ENCODE data around the gene SUPT6H.
"Not testable (repeated sequence)": the region's sequence is repeated elsewhere in the genome, so short reads cannot be mapped to it uniquely, and the experiment has no call there.

The SUPT6H gene

DNA sequence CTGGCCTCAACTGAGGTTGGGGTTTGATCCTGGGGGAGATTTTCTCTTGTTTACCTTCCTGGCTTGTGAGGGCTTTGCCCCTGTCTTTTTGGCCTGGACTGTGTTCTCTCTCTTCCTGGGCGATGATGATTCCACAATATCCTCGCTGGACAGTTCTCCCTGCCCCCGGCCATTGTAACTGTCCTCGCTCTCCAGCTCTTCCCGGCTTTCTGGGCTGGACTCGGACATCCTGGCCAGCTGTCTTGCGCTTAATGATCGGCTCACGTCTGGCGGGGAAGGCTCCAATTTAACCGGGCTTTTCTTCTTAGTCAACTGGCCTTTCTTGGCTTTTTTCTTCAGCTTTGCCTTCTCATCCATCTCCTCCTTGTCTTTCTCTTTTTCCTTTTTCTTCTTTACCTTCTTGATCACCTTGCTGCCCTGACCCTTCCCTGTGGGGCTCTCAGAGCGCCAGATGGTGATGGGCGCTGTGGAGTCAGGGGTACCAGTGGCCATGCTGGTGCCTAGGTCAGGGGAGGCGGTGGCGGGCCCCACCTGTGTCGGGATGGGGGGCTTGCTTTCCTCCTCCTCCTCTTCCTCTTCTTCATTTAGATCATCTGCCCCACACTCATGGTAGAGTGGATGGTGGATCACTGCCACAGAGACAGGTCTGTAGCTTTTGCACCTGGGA lies 41.7 kb downstream of the SUPT6H start:
- FAIRE-seq, result no peak

DNA sequence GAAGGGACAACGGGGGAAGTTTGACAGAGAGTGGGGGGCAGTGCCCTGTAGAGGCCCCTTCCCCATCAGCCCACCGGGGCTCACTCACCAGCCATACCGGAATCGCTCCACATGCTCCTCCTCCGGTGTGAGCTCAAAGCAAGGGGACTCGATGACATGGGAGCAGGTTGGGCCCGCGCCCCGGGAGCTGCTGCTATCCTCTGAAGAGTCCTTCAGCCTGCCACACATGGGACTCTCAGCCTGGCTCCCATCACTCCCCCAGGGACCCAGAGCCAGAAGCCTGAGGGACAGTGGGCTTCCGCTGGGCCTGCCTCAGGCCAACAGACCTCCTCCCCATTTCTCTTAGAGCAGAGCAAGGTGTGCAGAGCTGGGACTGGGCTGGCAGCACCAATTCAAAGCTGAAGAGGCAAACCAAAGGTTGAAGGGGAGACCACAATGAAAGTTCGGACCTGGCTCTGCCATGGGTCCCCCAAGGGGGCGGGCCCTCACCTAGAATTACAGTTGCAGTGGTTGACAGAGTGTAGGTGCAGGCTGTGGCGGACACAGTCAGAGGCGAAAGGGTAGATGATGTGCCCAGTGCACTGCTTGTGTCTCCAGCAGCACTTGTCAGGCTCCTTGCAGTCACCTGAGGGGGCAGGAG lies 42.3 kb downstream of the SUPT6H start:
- no peak for FAIRE-seq

DNA sequence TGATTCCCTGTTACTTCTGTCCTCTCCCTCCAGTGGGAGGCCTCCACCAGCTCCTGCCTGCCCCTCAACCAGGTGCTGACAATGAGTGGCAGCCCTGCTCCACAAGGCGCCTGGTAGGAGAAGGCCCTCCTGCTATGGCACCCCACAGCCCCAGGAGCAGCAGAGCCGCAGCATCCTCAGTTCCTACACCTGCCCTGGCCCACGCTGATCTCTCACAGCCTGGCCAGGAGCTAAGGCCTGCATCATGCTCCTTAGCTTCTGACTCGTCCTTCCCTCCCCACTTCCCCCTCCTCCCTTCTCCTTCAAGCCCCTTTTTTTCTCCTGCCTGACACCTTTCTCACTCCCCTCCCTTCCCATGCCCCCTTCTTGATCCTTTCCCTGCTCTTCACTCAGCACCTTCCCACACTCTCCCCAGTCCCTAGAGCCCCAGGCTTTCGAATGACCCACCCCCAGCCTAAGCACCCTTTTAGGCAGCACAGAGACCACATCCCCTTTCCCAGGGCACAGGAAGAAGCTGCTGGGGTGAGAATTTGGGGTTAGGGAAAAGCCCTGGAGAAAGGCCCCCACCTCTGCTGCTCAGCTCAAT lies 43.2 kb downstream of the SUPT6H start:
- FAIRE-seq, result no peak

DNA sequence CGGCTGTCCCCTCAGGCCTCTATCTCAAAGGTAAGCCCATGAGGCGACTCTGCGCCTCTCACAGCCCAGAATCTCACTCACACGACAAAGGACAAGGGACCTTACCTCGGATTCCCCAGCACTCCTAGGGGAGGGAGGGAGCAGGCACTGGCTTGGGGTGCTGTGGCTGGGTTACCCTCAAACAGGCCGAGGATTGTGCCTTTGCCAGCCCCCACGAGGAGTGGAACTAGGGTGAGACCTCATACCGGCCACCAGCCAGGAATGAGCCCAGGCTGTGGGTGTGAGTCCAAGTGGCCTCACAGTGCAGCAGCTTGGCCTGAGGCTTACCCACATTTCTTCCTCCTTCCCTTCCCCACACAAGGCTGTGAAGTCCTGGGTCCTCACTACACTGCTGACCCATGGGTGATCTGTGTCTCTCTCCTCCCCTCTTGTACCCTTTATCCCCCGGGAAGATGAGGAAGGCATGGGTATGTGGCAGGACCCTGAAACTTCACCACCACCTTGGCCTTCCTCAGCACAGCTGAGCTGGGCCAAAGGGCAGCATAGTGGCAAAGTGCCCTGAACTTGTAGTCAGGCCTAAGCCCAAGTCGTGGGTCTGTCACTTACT lies 43.8 kb downstream of the SUPT6H start:
- FAIRE-seq, result no peak

DNA sequence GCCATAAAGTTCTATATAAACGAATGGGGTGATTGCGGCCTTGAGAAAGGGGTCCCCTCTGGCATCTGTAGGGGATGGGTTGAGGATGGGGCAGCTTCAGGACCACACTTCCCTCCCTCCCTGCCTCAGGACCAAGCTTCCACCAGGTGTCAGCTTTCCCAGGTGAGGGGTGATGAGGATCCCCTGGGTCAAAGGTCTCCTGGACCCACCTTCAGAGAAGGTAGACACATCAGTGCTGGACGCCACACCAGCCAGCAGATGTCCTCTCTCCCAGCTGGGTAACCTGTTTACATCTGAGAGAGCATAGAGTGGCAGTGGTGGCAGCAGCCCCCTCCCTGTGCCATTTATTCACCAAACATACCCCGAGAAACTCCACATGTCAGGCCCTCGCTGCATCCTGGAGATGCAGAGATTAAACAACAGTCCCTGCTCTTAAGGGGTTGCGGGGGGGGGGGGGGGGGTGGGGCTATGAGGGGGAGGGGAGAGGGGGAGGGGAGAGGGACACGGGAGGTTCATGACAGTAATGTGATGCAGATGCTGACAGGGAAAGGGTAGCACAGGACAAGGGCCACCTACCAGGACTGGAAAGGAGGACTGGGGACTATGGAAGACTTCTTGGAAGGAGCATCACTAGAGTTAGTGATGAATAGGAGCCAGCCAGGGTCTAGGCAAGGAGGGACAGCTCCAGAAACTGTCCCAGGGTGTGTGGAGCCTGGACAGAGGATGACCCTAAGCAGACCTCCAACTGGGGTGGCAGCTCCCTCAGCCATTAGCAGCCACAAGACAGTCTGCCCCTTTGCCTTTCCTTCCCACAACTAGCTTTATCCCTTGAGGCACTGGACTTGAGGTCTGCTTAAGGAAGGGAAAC lies 44.7 kb downstream of the SUPT6H start:
- no peak for FAIRE-seq

DNA sequence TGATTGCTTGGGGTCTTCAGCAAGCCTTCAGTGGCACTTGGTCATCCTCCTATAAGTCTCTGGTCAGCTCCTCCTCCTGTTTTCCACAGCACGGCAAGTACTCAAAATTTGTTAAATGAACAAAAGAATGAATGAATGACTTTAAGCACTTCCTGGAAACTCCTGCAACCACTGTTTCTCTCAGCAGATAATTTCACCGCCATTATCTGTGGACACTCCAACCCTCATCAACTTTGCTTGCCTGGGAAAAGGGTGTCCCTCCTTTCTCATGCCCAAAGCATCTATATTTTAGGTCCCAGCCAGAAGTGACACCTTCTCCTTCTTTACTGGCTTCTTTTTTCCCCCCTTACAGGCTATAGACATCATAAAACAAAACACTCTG lies 45.3 kb downstream of the SUPT6H start:
- FAIRE-seq, result no peak

DNA sequence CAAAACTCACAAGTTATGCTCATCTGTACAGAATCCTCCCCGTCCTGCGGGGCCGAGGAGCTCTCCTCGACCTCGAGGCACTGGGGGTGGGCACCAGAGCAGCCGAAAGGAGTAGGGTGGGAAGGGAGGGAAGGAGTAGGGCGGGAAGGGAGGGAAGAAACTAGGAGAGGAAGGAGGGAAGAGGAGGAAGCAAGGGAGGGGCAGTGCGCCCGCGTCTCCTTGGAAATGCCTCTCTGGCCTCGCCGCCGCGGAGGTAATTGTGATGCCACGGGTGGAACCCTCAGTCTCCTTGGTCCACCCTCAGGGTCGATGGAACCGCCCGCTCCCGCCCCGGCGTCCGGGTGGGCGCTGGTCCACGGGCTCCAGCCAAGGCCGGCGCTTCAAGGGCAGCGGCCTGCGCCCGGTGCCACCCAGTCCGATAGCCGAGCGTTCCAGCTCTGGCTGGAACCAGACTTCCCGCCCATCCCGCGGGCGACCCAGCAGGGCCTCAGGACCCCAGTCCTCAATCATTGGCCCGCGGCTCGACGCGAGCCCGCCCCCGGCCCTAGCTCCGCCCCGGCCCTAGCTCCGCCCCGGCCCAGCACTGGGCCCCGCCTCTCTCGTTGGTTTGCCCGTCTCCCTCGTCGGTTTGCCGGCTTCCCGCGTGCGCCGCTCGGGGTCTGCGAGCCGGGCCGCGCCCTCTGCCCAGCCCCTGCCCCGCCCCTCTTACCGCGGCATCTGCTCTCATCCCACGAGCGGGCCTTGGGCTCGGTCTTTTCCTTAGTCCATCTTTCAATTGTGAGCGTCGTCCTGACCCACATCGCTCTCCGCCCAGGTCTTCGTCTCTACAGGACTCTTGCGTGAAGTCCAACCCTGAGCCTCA lies 49.1 kb downstream of the SUPT6H start:
- no peak for FAIRE-seq

DNA sequence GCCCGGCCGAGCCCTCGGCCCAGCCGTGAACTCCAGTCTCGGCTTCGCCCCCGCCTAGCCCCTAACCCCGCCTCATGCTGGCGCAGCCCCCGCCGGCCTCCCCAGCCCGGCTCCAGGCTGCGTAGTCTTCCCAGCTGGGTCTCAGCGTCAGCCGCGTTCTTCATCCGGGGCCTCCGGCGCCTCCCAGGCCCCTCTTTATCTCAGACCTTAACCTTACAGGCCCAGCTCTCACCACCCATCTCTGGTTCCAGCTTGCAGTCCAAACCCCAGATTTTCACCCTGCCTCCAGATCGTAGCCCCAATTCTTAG lies 49.7 kb downstream of the SUPT6H start, which contains the start of gene PROCA1:
PROCA1 (minus strand) TSS at position 166 of the 309 bp plus-strand sequence. CDS start 228 bp downstream, outside the sequence.
- FAIRE-seq, result no peak

DNA sequence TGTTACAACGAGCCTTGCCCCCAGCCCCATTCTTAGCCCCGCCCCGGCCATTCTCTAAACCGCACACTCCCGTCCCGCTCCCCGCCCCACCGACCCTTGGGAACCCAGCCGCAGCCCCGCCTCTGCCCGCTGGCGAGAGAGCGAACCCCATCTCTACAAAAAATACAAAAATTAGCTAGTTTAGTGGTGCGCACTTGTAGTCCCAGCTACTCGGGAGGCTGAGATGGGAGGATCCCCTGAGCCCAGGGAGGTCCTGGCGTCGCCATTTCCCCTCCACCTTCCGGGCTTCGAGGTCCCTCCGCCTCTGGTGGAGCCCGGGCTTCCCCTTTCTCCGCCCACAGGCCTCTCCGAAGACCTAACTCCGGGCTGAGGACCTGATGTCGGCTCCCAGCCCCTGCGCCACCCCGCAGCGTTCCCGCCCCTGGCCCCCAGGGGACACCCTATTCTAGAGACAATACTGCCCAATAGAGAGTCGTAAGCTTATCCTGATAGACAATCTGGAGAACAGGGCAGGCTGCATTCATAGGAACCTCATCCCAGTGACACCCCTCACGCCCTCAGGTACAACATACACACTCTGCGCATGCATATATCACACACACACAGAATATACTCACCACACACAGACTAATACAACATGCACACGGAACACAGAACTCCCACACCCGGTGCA lies 50.2 kb downstream of the SUPT6H start:
- FAIRE-seq, result no peak

DNA sequence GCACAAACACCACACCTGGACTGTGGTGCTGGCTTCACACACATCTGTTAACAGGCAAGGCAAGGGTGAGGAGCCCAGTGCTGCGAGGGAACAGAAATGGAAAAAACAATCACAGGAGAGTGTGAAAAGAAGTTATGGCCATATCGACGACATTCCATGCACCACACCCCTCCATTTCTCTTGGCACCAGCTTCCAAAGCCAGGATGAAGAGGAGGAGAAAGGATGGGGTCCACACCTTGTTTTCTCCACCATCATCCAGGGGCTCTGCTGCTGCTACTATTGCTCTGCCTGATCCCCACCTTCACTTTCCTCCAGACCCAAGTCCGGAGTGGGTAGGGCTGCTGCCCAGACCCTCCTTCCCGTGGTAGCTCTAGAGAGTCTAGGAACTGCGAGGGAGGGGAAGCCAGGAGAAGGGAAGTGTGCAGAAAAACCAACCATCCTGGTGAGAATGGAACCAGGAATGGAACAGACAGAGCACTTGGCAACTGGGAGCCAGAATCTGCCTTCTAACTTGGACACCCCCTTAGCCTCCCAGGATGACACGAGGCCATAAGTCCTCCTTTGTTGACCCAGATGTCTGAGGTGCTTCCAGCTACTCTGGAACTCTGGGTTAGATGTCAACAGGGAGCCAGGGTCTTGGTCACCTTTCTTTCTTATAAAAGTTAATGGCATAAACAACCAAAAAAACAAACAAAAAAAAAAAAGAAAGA lies 50.9 kb downstream of the SUPT6H start:
- no peak for FAIRE-seq

DNA sequence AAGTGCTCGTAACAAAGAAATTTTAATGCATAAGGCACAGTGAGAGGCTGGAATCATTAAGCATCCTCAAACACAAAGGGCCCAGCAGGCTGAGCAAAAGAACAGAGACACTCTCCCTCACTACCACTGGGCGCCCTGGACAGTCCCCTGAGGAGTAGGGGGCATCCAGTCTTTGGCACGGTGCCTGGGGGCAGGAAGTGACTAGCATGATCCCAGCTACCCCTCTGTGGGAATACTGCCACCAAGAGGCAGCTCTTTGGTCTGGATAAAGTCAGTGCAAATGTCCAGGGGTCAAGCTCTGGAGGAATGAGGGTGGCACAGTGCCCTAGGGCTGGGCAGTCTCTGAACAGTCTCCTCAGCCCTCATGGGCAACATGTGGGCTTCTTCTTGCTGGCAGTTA lies 52.3 kb downstream of the SUPT6H start:
- FAIRE-seq, result no peak

DNA sequence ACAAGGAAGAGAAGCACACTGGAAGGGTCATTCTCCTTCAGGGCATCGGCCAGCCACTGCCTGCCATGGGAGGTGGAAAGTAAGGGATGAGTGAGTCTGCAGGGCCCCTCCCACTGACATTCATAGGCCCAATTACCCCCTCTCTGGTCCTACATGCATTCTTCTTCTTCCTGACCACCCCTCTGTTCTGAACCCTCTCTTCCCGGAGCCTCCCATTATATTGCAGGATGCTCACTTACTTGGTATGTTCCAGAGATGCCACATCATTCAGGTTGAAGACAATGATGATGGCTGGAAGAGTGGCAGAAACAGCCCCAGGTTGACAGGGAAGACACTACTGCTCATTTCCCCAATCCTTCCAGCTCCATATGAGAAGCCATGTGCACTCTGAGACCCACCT lies 53.2 kb downstream of the SUPT6H start:
- no peak for FAIRE-seq

DNA sequence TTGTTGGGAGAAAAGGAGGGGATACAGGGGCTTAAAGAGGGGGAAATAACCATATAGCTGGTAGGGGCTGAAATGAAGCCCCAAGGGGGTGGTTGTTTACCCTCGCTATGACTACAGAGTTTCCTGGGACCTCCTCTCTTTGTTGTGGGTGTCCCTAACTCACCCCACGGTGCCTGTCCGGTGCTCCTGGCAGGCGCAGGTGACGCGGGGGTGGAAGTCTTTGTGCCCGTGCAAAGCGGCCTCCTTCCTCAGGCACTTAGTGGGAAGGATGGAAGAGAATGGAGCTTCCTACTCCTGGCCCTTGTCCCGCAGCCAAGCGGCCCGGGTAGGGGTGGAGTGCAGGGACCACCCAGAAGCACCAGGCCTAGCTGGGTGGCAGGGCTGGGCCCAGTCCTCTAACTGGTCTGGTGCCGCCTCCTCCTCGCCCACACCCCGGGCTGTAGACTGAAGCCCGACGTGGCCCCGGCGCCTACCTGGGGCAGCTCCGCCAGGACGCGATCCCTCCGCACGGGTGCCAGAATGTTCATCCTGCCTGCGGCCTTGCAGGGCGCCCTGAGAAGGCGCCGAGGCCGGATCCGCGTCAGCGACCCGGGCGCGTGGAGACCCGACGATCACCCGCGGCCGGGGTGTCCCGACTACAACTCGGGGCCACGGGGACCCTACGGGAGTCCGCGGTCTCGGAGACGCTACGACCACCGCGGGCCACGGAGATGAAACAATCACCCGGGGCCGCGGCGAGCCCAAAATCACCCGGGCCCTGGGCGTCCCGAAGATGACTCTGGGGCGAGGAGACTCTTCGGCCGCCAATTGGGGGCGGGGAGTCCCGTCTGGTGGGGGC lies 55.0 kb downstream of the SUPT6H start:
- FAIRE-seq, result no peak

DNA sequence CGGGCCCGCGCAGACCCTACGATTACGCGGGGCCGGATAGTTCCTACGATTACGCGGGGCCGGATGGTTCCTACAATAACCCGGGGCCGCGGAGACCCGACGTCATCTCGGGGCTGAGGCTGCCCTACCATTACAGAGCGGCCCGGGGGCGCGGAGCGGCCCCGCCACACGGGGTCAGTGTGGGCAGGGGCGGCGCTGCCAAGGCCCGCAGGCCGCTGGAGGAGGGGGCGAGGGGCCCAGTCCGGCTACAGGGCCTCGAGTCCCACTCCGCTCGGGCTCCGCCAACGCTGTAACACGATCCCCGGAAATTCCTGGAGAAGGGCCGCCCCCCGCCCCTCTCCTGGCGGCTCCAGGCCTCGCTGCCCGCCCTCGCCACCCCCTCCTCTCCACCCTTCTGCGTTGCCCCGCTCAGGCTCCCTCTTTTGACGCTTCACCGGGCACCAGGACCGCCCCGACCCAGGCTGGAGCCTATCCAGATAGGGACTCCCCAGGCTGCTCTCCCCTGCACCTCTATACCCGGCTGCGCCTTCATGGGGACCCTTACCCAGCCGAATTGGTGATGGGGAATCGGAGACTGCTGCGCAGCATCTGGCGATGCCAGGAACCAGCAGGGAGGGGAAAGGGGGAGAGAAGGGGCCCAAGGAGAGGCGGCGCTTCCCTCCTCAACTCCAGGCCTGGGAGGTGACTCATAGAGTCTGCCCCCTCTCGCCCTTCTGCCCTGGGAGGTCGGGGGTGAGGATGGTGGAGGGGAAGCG lies 55.8 kb downstream of the SUPT6H start, which contains the start of gene RAB34:
RAB34 (minus strand) TSS at position 291 of the 755 bp plus-strand sequence. CDS start 602 bp downstream, outside the sequence.
- no peak for FAIRE-seq

DNA sequence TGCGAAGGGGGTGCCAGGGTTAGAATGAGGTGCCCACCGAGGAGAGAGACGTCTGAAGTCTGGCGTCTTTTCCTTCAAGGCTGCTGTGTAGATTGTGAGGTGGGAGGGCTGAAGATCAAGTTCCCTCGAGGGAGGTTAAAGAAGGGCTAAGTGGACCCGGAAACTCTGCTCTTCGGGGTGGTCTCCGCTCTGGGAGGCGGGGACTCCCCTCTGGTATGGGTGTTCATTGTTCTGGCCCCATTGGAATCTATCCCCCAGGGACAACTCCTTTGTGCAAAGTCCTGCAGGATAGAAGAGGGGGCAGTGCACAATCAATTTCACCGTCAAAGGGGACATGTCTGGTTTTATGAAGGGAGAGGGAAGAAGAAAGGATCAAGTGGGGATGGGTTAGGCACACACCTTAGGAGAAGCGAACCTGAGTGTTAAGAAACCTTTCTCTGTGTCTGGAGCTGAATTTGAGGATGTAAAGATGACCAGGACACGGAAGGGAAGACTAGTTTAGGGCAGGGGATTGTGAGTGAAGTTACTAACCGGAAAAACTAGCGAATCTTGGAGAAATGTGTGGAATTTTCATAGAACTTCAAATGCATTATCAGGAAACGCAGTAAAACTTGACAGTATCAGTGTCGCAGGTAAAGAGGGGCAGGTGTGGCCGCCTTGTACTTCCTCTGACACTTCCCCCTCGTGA lies 56.5 kb downstream of the SUPT6H start:
- FAIRE-seq, result no peak

DNA sequence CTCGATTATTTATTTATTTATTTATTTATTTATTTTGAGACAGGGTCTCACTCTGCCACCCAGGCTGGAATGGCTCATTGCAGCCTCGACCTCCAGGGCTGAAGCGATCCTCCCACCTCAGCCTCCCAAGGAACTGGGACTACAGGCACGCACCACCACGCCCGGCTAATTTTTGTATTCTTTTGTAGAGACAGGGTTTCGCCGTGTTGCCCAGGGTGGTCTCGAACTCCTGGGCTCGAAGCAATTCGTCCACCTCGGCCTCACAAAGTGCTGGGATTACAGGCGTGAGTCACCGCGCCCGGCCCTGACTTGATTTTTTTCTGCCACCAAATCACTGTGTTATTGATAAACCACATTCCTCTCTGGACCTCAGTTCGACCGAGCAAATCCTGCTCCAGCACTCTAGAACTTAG lies 57.0 kb downstream of the SUPT6H start:
- FAIRE-seq, result no peak

DNA sequence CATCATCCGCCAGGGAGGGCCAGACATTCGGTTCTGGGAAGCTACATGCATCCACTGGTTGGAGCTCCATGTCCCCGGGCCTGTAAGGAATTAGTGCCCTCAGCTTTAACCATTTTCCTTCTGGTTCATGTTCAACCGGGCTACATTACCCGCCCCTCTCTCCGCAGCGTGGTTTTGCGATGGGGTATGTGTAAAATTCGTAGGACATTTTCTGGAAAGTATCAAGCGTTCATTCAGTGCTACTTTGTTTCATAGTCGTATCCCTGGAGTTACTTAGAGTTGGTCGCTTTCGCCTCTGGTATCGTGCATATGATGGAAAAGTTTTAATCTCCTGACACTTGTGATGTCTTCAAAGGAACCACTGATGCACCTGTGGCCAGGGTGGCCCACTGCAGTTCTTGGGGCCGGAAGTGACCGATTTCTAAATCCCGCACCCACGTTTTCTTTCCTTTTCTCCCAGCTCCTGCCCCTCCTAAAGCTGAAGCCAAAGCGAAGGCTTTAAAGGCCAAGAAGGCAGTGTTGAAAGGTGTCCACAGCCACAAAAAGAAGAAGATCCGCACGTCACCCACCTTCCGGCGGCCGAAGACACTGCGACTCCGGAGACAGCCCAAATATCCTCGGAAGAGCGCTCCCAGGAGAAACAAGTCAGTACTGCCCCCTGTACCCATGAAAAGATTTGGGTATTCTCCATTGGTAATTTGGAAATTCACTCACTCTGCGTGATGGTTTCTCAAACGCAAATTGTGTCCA lies 58.4 kb downstream of the SUPT6H start:
- FAIRE-seq, result no peak

DNA sequence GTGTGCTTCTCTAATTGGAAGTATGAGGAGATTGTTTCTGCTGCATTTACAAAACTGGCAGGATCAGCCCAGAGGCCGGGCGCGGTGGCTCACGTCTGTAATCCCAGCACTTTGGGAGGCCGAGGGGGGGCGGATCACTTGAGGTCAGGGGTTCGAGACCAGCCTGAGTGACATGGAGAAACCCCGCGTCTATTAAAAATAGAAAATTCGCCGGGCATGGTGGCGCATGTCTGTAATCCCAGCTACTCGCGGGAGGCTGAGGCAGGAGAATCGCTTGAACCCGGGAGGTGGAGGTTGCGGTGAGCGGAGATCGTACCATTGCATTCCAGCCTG lies 59.0 kb downstream of the SUPT6H start:
- not testable (repeated sequence) for FAIRE-seq
